T-cell (primary cell): ENCODE measurements around the gene ACAN. TPM values are rescaled to one million over a fixed set of nuclear protein-coding genes. Genes with fewer than 3 reads are reported as not detected.

Experiments
- ATAC-seq, 4 experiments: fragments of 200-7000 bp in 3 of 4; fragments of 150-1000 bp in 1 of 4; cut with Tn5 transposase; replicated peaks in 1 of 4; 1 replicate in 3 of 4; 2 replicates in 1 of 4; pipeline ENCODE4 v1.10.0; 2021; ENCODE audit warnings: moderate library complexity in 3 of 4, mild to moderate bottlenecking in 2 of 4, moderate number of reproducible peaks in 1 of 4
- CTCF ChIA-PET, 2 donors: fragments of 300-600 bp; sonication (Branson Sonifier 250); formaldehyde crosslinking; loops; one replicate each; lab custom pipeline; 2022; ENCODE audit warnings: antibody characterized with exemption in 2 of 2; lab: Charles Lee
- POLR2A ChIA-PET, 2 donors: fragments of 300-600 bp; sonication (Branson Sonifier 250); formaldehyde crosslinking; loops; one replicate each; lab custom pipeline; 2022; ENCODE audit warnings: antibody characterized with exemption in 2 of 2; lab: Charles Lee
- DNase-seq, 35 experiments: peaks; one replicate each; pipeline versions ENCODE4 v3.0.0 to v3.0.0-alpha.2; 2013 to 2023
- H3K27ac ChIP-seq: one replicate; pipeline ENCODE4 v1.5.1; 2013; ENCODE audit warnings: low read length
- H3K27me3 ChIP-seq, 2 experiments: replicated peaks in 1 of 2; 1 replicate in 1 of 2; 2 replicates in 1 of 2; pipeline versions ENCODE4 v1.6.1 to v1.7.0; 2013; ENCODE audit warnings: low read length in 1 of 2, mixed read lengths in 1 of 2; ENCODE audit not compliant: control insufficient read depth in 2 of 2, insufficient read depth in 2 of 2; ENCODE audit errors: extremely low read depth in 1 of 2
- H3K36me3 ChIP-seq, 2 donors: 1 replicate in 1 of 2; 2 replicates in 1 of 2; pipeline versions ENCODE4 v1.6.1 to v1.7.0; 2013; ENCODE audit warnings: low read length in 1 of 2; ENCODE audit not compliant: control insufficient read depth in 2 of 2, insufficient read depth in 1 of 2; ENCODE audit errors: extremely low read depth in 1 of 2
- H3K4me1 ChIP-seq, 2 experiments: 1 replicate in 1 of 2; 2 replicates in 1 of 2; pipeline versions ENCODE4 v1.6.1 to v1.7.0; 2013; ENCODE audit warnings: low read length in 2 of 2, mixed read lengths in 1 of 2; ENCODE audit not compliant: insufficient read depth in 2 of 2, control insufficient read depth in 1 of 2; ENCODE audit errors: extremely low read depth in 1 of 2
- H3K4me3 ChIP-seq, 2 donors: 1 replicate in 1 of 2; 2 replicates in 1 of 2; pipeline versions ENCODE4 v1.5.1 to v1.7.0; 2013; ENCODE audit warnings: mild to moderate bottlenecking in 2 of 2, low read length in 1 of 2, moderate library complexity in 1 of 2; ENCODE audit not compliant: control insufficient read depth in 1 of 2; ENCODE audit errors: extremely low read depth in 1 of 2
- H3K9me3 ChIP-seq: 2 replicates; pipeline ENCODE4 v1.7.0; 2013
- H3K27ac Mint-ChIP-seq, 2 donors: one replicate each; pipeline ENCODE4 v1.8.0; 2020 to 2021; ENCODE audit warnings: mild to moderate bottlenecking in 2 of 2, mixed read lengths in 2 of 2
- H3K27me3 Mint-ChIP-seq, 2 donors: one replicate each; pipeline ENCODE4 v1.8.0; 2021 to 2022; ENCODE audit warnings: mixed read lengths in 2 of 2
- H3K36me3 Mint-ChIP-seq: one replicate; pipeline ENCODE4 v1.8.0; 2021; ENCODE audit warnings: mixed read lengths
- H3K4me1 Mint-ChIP-seq, 3 donors: one replicate each; pipeline ENCODE4 v1.8.0; 2020 to 2022; ENCODE audit warnings: mixed read lengths in 3 of 3, mild to moderate bottlenecking in 1 of 3
- H3K4me3 Mint-ChIP-seq, 3 donors: one replicate each; pipeline ENCODE4 v1.8.0; 2020 to 2022; ENCODE audit warnings: mild to moderate bottlenecking in 3 of 3, mixed read lengths in 3 of 3, moderate library complexity in 3 of 3
- H3K9me3 Mint-ChIP-seq, 3 donors: one replicate each; pipeline ENCODE4 v1.8.0; 2020 to 2022; ENCODE audit warnings: mixed read lengths in 3 of 3
- WGBS: methylation state at CpG from one replicate; pipeline ENCODE4 v1.1.5; 2013; ENCODE audit warnings: missing lambda C conversion rate; ENCODE audit not compliant: insufficient coverage; 5-methylcytosine and 5-hydroxymethylcytosine counted together
- total RNA-seq, 35 experiments: library from RNA in 6 of 35; stranded (reverse) in 6 of 35; fragments of 120-200 nt in 1 of 35; gene quantifications; one replicate each; pipeline versions ENCODE4 v1.2.1 to v1.2.4 and lab custom pipeline; 2013 to 2026

The ACAN gene
- total RNA-seq, 5 donors from 2014 or later (not counting 1 experiment from before 2014, with no cell fraction given), result not detected

- no peak overlapping the region for H3K4me3 ChIP-seq
- ATAC-seq (no peak), DNase-seq (no peak)
- H3K27me3 Mint-ChIP-seq, result no peaks in the 10 kb centered on the region
- no peaks in the 10 kb centered on the region for H3K9me3 Mint-ChIP-seq
- no peak overlapping the region for H3K27ac ChIP-seq
- ChIA-PET CTCF (no interaction called here), POLR2A (interaction anchor here in 1 of 2 donors (0.5 to 1.0 kb wide), 2 partner anchors 8 to 68 kb away, joined by 3 read pairs; no protein-coding TSS in a partner anchor)
- H3K27ac Mint-ChIP-seq, result no peak overlapping the region
- WGBS, result 98% methylated on average over 14 of the region's 18 CpGs
- no peak overlapping the region for H3K4me3 Mint-ChIP-seq
- peaks cover 2 to 18% of the 10 kb centered on the region in 2 donors for H3K36me3 ChIP-seq
- no peaks in the 10 kb centered on the region for H3K27me3 ChIP-seq
- H3K9me3 ChIP-seq, result no peaks in the 10 kb centered on the region
- peaks cover 16 to 21% (median 18%) of the 10 kb centered on the region in 3 donors for H3K4me1 Mint-ChIP-seq
- no peaks in the 10 kb centered on the region for H3K4me1 ChIP-seq
- peaks cover 23% of the 10 kb centered on the region for H3K36me3 Mint-ChIP-seq
Observed at GRCh38 chr15:88887068-88887580, 83.9 kb downstream of the ACAN start.

GRCh38 chr15:88888719-88889118, 85.5 kb downstream of the ACAN start:
- Mint-ChIP-seq H3K27ac (no peak overlapping the region), H3K27me3 (peaks cover 0 to 1% of the 10 kb centered on the region in 2 donors), H3K36me3 (peaks cover 15% of the 10 kb centered on the region), H3K9me3 (no peaks in the 10 kb centered on the region), H3K4me1 (peaks cover 20 to 23% (median 22%) of the 10 kb centered on the region in 3 donors), H3K4me3 (no peak overlapping the region)
- H3K36me3 ChIP-seq, result peaks cover 7 to 12% of the 10 kb centered on the region in 2 donors
- no peaks in the 10 kb centered on the region for H3K9me3 ChIP-seq
- ATAC-seq, result no peak
- CTCF ChIA-PET, result interaction anchor here in 1 of 2 donors (0.6 kb wide), 1 partner anchor 165 kb away, joined by 5 read pairs; no protein-coding TSS in a partner anchor
- no peak for DNase-seq
- H3K4me1 ChIP-seq, result no peaks in the 10 kb centered on the region
- H3K27ac ChIP-seq, result no peak overlapping the region
- 76% methylated on average over 2 of the region's 5 CpGs for WGBS
- POLR2A ChIA-PET, result no interaction called here
- H3K4me3 ChIP-seq, result no peak overlapping the region
- H3K27me3 ChIP-seq, result peaks cover 0 to 3% of the 10 kb centered on the region in 2 experiments

- Histone ChIP-seq H3K27ac (no peak overlapping the region), H3K27me3 (peaks cover 0 to 14% of the 10 kb centered on the region in 2 experiments), H3K4me1 (peaks cover 4 to 17% of the 10 kb centered on the region in 2 experiments), H3K36me3 (peaks cover 7 to 10% of the 10 kb centered on the region in 2 donors), H3K4me3 (no peak overlapping the region), H3K9me3 (no peaks in the 10 kb centered on the region)
- H3K36me3 Mint-ChIP-seq, result peaks cover 4% of the 10 kb centered on the region
- DNase-seq (no peak), ATAC-seq (no peak)
- H3K9me3 Mint-ChIP-seq, result no peaks in the 10 kb centered on the region
- peaks cover 18 to 27% (median 26%) of the 10 kb centered on the region in 3 donors for H3K4me1 Mint-ChIP-seq
- H3K27me3 Mint-ChIP-seq, result peaks cover 0 to 1% of the 10 kb centered on the region in 2 donors
- POLR2A ChIA-PET, result no interaction called here
- CTCF ChIA-PET, result interaction anchor here in 1 of 2 donors (1.6 to 6.3 kb wide), 2 partner anchors 14 to 287 kb away, joined by 4 to 44 read pairs; no protein-coding TSS in a partner anchor
- H3K27ac Mint-ChIP-seq, result no peak overlapping the region
- H3K4me3 Mint-ChIP-seq, result no peak overlapping the region
- 88% methylated on average over 1 of the region's 4 CpGs for WGBS
Observed at GRCh38 chr15:88890495-88890894, 87.3 kb downstream of the ACAN start.

- no peak overlapping the region for H3K27ac Mint-ChIP-seq
- H3K4me3 ChIP-seq, result no peak overlapping the region
- 88% methylated on average over 3 of the region's 7 CpGs for WGBS
- ChIA-PET CTCF (interaction anchor here (0.9 to 6.3 kb wide), 5 partner anchors 11 to 286 kb away, joined by 4 to 44 read pairs (median 5); no protein-coding TSS in a partner anchor), POLR2A (interaction anchor here in 1 of 2 donors (0.6 kb wide), 1 partner anchor 256 kb away, joined by 3 read pairs; no protein-coding TSS in a partner anchor)
- peaks cover 0 to 1% of the 10 kb centered on the region in 2 donors for H3K27me3 Mint-ChIP-seq
- DNase-seq, result no peak
- no peaks in the 10 kb centered on the region for H3K9me3 ChIP-seq
- no peak overlapping the region for H3K27ac ChIP-seq
- H3K27me3 ChIP-seq, result peaks cover 0 to 19% of the 10 kb centered on the region in 2 experiments
- H3K4me3 Mint-ChIP-seq, result no peak overlapping the region
- peaks cover 3% of the 10 kb centered on the region for H3K36me3 Mint-ChIP-seq
- no peak for ATAC-seq
- H3K4me1 Mint-ChIP-seq, result peaks cover 26 to 36% (median 34%) of the 10 kb centered on the region in 3 donors
- peaks cover 13 to 28% of the 10 kb centered on the region in 2 experiments for H3K4me1 ChIP-seq
- H3K36me3 ChIP-seq, result peaks cover 6 to 7% of the 10 kb centered on the region in 2 donors
- no peaks in the 10 kb centered on the region for H3K9me3 Mint-ChIP-seq
Observed at GRCh38 chr15:88891540-88892254, 88.5 kb downstream of the ACAN start.

GRCh38 chr15:88894348-88894818, 91.1 kb downstream of the ACAN start:
- Mint-ChIP-seq H3K36me3 (no peaks in the 10 kb centered on the region), H3K27ac (peak overlapping the region; percentile 55 to 88), H3K4me3 (peak overlapping the region; percentile 81 to 88 (median 87)), H3K9me3 (no peaks in the 10 kb centered on the region), H3K27me3 (peaks cover 0 to 1% of the 10 kb centered on the region in 2 donors), H3K4me1 (peaks cover 43 to 50% (median 47%) of the 10 kb centered on the region in 3 donors)
- Histone ChIP-seq H3K27ac (no peak overlapping the region), H3K9me3 (no peaks in the 10 kb centered on the region), H3K36me3 (peaks cover 5 to 6% of the 10 kb centered on the region in 2 donors), H3K4me3 (peak overlapping the region; percentile 85 to 86), H3K27me3 (peaks cover 0 to 19% of the 10 kb centered on the region in 2 experiments), H3K4me1 (peaks cover 25 to 43% of the 10 kb centered on the region in 2 experiments)
- POLR2A ChIA-PET, result interaction anchor here in 1 of 2 donors (0.7 kb wide), 1 partner anchor 10 kb away, joined by 6 read pairs; no protein-coding TSS in a partner anchor
- CTCF ChIA-PET, result interaction anchor here (0.6 to 6.3 kb wide), 5 partner anchors 10 to 282 kb away, joined by 3 to 44 read pairs (median 3); no protein-coding TSS in a partner anchor
- 6% methylated on average over 22 of the region's 23 CpGs for WGBS
- DNase-seq, result peak; percentile 68 to 92 (median 84)
- ATAC-seq, result peak; percentile 67 to 70 (median 67)
